GM12878 (cell line): Measurements from ENCODE around the gene CAMK2G. TPM values are rescaled to one million over a fixed set of nuclear protein-coding genes. Genes with fewer than 3 reads are reported as not detected.

Experiments
- CBFB ChIP-seq: IDR thresholded peaks from 2 replicates; pipeline ENCODE4 v1.6.1; 2016; ENCODE audit warnings: antibody characterized with exemption, low read depth
- CTCF ChIP-seq, 3 experiments: IDR thresholded peaks in 2 of 3; conservative IDR thresholded peaks in 1 of 3; 2 replicates each; pipeline ENCODE4 v1.5.1; 2011; ENCODE audit warnings: low read depth in 3 of 3, low read length in 3 of 3, mild to moderate bottlenecking in 3 of 3, control low read depth in 2 of 3, moderate library complexity in 2 of 3, inconsistent platforms in 1 of 3, mixed read lengths in 1 of 3; ENCODE audit not compliant: control insufficient read depth in 2 of 3, insufficient read depth in 1 of 3; ENCODE audit errors: extremely low read depth in 1 of 3
- DPF2 ChIP-seq: fragments of 450-650 bp; IDR thresholded peaks from 2 replicates; pipeline ENCODE4 v1.6.1; 2017; ENCODE audit warnings: mild to moderate bottlenecking
- E4F1 ChIP-seq: fragments of 450-650 bp; IDR thresholded peaks from 2 replicates; pipeline ENCODE4 v1.6.1; 2018; ENCODE audit warnings: borderline replicate concordance, mild to moderate bottlenecking; ENCODE audit not compliant: partially characterized antibody
- ELK1 ChIP-seq: IDR thresholded peaks from 2 replicates; pipeline ENCODE4 v1.6.1; 2012; ENCODE audit warnings: low read depth, low read length, improper control_type of control experiment
- EP300 ChIP-seq, 2 experiments: fragments of 150-350 bp in 1 of 2; IDR thresholded peaks; 2 replicates each; pipeline ENCODE4 v1.6.1; 2011 to 2012; ENCODE audit warnings: low read depth in 2 of 2, low read length in 2 of 2, borderline replicate concordance in 1 of 2, improper control_type of control experiment in 1 of 2, inconsistent platforms in 1 of 2; ENCODE audit not compliant: control insufficient read depth in 1 of 2
- EZH2 ChIP-seq: IDR thresholded peaks from 2 replicates; pipeline ENCODE4 v1.6.1; 2012; ENCODE audit warnings: low read depth, mild to moderate bottlenecking, control low read depth, inconsistent platforms, low read length, borderline replicate concordance; ENCODE audit not compliant: control insufficient read depth
- IRF4 ChIP-seq: IDR thresholded peaks from 2 replicates; pipeline ENCODE4 v1.6.1; 2011; ENCODE audit warnings: low read depth, low read length
- NFXL1 ChIP-seq: fragments of 450-650 bp; IDR thresholded peaks from 2 replicates; pipeline ENCODE4 v1.6.1; 2017; ENCODE audit warnings: antibody characterized with exemption, mild to moderate bottlenecking, borderline replicate concordance
- NFYB ChIP-seq: IDR thresholded peaks from 2 replicates; pipeline ENCODE4 v1.6.1; 2011; ENCODE audit warnings: low read depth, mild to moderate bottlenecking, low read length, improper control_type of control experiment, moderate library complexity; ENCODE audit not compliant: insufficient read depth
- NRF1 ChIP-seq: conservative IDR thresholded peaks from 2 replicates; pipeline ENCODE4 v1.6.1; 2011; ENCODE audit warnings: mild to moderate bottlenecking, low read depth, low read length, improper control_type of control experiment
- PAX8 ChIP-seq: fragments of 450-650 bp; IDR thresholded peaks from 2 replicates; pipeline ENCODE4 v1.6.1; 2017; ENCODE audit warnings: mild to moderate bottlenecking, moderate library complexity
- PKNOX1 ChIP-seq: fragments of 450-650 bp; IDR thresholded peaks from 2 replicates; pipeline ENCODE4 v1.6.1; 2016; ENCODE audit warnings: mild to moderate bottlenecking
- POLR2A ChIP-seq: IDR thresholded peaks from 2 replicates; pipeline ENCODE4 v1.6.1; 2011; ENCODE audit warnings: low read depth, mild to moderate bottlenecking, low read length
- RELA ChIP-seq: fragments of 450-650 bp; IDR thresholded peaks from 2 replicates; pipeline ENCODE4 v1.8.0; 2014; ENCODE audit warnings: borderline replicate concordance; ENCODE audit not compliant: partially characterized antibody
- RUNX3 ChIP-seq: IDR thresholded peaks from 2 replicates; pipeline ENCODE4 v1.6.1; 2012; ENCODE audit warnings: low read length, inconsistent platforms
- SMAD1 ChIP-seq: fragments of 450-650 bp; IDR thresholded peaks from 2 replicates; pipeline ENCODE4 v1.6.1; 2018; ENCODE audit warnings: mild to moderate bottlenecking, low read depth; ENCODE audit not compliant: partially characterized antibody
- STAT1 ChIP-seq: fragments of 450-650 bp; conservative IDR thresholded peaks from 2 replicates; pipeline ENCODE4 v1.6.1; 2014; ENCODE audit warnings: antibody characterized with exemption, mild to moderate bottlenecking
- SUPT20H ChIP-seq: IDR thresholded peaks from 2 replicates; pipeline ENCODE4 v1.6.1; 2011; ENCODE audit warnings: low read depth, mild to moderate bottlenecking, low read length, moderate library complexity, borderline replicate concordance; ENCODE audit not compliant: control insufficient read depth
- TAF1 ChIP-seq: IDR thresholded peaks from 2 replicates; pipeline ENCODE4 v1.6.1; 2011; ENCODE audit warnings: mild to moderate bottlenecking, low read depth, low read length, borderline replicate concordance
- TCF12 ChIP-seq: IDR thresholded peaks from 2 replicates; pipeline ENCODE4 v1.6.1; 2011; ENCODE audit warnings: low read depth, mild to moderate bottlenecking, low read length
- polyA plus RNA-seq, 11 experiments: library from polyadenylated mRNA; depleted of rRNA in 4 of 11; unstranded in 6 of 11; stranded (reverse) in 5 of 11; fragments of >200 nt; fragmentation: Nextera tagmentation in 4 of 11; fragmentation: Illumina TruSeq in 1 of 11; extraction: Ambion mirVana in 4 of 11; extraction: Trizol in 1 of 11; gene quantifications; 1 replicate in 1 of 11; 2 replicates in 10 of 11; pipeline versions ENCODE4 v1.2.1 to v1.2.3, GENCODE V29; 2011 to 2016; ENCODE audit warnings: inconsistent platforms in 2 of 11, missing spikeins in 2 of 11, low read depth in 1 of 11
- total RNA-seq, 4 experiments: library from RNA; depleted of rRNA in 3 of 4; stranded (reverse); fragments of >200 nt in 3 of 4; fragmentation: Illumina TruSeq in 1 of 4; extraction: Trizol in 1 of 4; gene quantifications; 2 replicates each; pipeline versions ENCODE4 v1.2.1 to v1.2.3, GENCODE V29; 2013 to 2021
- TF ChIP-seq, protein P1 (sequence below): IDR thresholded peaks from 2 replicates; pipeline ENCODE4 v1.6.1; 2011; ENCODE audit warnings: mild to moderate bottlenecking, low read depth, low read length, moderate library complexity; ENCODE audit not compliant: insufficient replicate concordance

CAMK2G gene
- total and polyA plus RNA-seq, 10 of the 15 experiments (the other 5 are each of a cell fraction or from before 2014, with no cell fraction given), result 5.5 to 24.3 (median 16.9) TPM

GRCh38 chr10:73848821-73849489 is 25.4 kb downstream of the CAMK2G start (continued):
- TF ChIP-seq SUPT20H (no peak), PKNOX1 (0 out of 2 replicates have a peak, but pooled peaks have one; percentile 30), DPF2 (peak; percentile 94), RUNX3 (peak; percentile 96), NFYB (no peak), NFXL1 (no peak), PAX8 (no peak), POLR2A (no peak), SMAD1 (peak; percentile 30), EZH2 (no peak), E4F1 (no peak), CTCF (IDR thresholded peaks at IDR 0.05 in 2 of 3, conservative IDR thresholded peaks at IDR 0.05 in 1 of 3; ENCODE audit: control insufficient read depth in 2 of 3, extremely low read depth in 1 of 3, insufficient read depth in 1 of 3, low read depth in 3 of 3, low read length in 3 of 3) (peak; percentile 99 to 100 (median 99); a peak in 5 of 6 replicates), STAT1 (peak; percentile 92), CBFB (peak; percentile 81; the same call in 1 of the 2 replicates), ELK1 (no peak), IRF4 (peak; percentile 77; the same call in 1 of the 2 replicates), TCF12 (peak; percentile 4; the same call in 1 of the 2 replicates), NRF1 (no peak), EP300 (IDR thresholded peaks at IDR 0.05; ENCODE audit: borderline replicate concordance in 1 of 2, control insufficient read depth in 1 of 2, low read depth in 2 of 2, low read length in 2 of 2) (peak; percentile 93 to 97), TAF1 (no peak), RELA (peak; percentile 87)
- TF ChIP-seq, protein P1, sequence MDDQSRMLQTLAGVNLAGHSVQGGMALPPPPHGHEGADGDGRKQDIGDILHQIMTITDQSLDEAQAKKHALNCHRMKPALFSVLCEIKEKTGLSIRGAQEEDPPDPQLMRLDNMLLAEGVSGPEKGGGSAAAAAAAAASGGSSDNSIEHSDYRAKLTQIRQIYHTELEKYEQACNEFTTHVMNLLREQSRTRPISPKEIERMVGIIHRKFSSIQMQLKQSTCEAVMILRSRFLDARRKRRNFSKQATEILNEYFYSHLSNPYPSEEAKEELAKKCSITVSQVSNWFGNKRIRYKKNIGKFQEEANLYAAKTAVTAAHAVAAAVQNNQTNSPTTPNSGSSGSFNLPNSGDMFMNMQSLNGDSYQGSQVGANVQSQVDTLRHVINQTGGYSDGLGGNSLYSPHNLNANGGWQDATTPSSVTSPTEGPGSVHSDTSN, result no peak
